H1 (cell line): Measurements from ENCODE around the gene NDUFA9. TPM values are rescaled to one million over a fixed set of nuclear protein-coding genes. Genes with fewer than 3 reads are reported as not detected.

Experiments used
- CTCF ChIA-PET: fragments of 300-600 bp; sonication (Branson Sonifier 250); formaldehyde crosslinking; loops from one replicate; lab custom pipeline; 2021; ENCODE audit not compliant: partially characterized antibody; lab: Charles Lee
- POLR2A ChIA-PET: fragments of 300-600 bp; sonication (Branson Sonifier 250); formaldehyde crosslinking; loops from one replicate; lab custom pipeline; 2021; ENCODE audit warnings: inconsistent platforms; ENCODE audit not compliant: partially characterized antibody; lab: Charles Lee
- DNase-seq, 2 experiments: peaks; one replicate each; pipeline versions ENCODE4 v3.0.0 to v3.0.0-alpha.2; 2010 to 2022; ENCODE audit warnings: low spot score in 2 of 2, low read depth in 1 of 2, mixed read lengths in 1 of 2
- FAIRE-seq: peaks from 2 replicates; lab custom pipeline; 2011; peaks lifted over from hg19 to GRCh38; lab: Jason Lieb, UNC
- H2AFZ ChIP-seq: 2 replicates; pipeline ENCODE4 v1.8.1; 2012; ENCODE audit warnings: low read length, inconsistent platforms
- H2AK5ac ChIP-seq: 2 replicates; pipeline ENCODE4 v1.6.1; 2013; ENCODE audit warnings: low read depth, low read length
- H2BK120ac ChIP-seq: replicated peaks from 2 replicates; pipeline ENCODE3; 2013; ENCODE audit warnings: low read depth, low read length, inconsistent platforms
- H2BK12ac ChIP-seq: 2 replicates; pipeline ENCODE4 v1.6.1; 2013; ENCODE audit warnings: low read depth, low read length
- H2BK15ac ChIP-seq: 2 replicates; pipeline ENCODE4 v1.6.1; 2013; ENCODE audit warnings: low read length
- H2BK20ac ChIP-seq: 2 replicates; pipeline ENCODE4 v1.6.1; 2013; ENCODE audit warnings: low read length
- H2BK5ac ChIP-seq: 2 replicates; pipeline ENCODE4 v1.6.1; 2013; ENCODE audit warnings: low read depth, low read length
- H3K14ac ChIP-seq: 2 replicates; pipeline ENCODE4 v1.6.1; 2013; ENCODE audit warnings: inconsistent platforms; ENCODE audit not compliant: insufficient read length
- H3K18ac ChIP-seq: 2 replicates; pipeline ENCODE4 v1.6.1; 2013; ENCODE audit warnings: low read length; ENCODE audit errors: extremely low read depth
- H3K23ac ChIP-seq: 2 replicates; pipeline ENCODE4 v1.6.1; 2013; ENCODE audit warnings: inconsistent platforms; ENCODE audit not compliant: insufficient read length
- H3K23me2 ChIP-seq: 2 replicates; pipeline ENCODE4 v1.6.1; 2013; ENCODE audit warnings: low read depth, low read length
- H3K27ac ChIP-seq: 2 replicates; pipeline ENCODE4 v1.6.1; 2011; ENCODE audit warnings: low read depth, low read length, inconsistent platforms
- H3K27me3 ChIP-seq, 4 experiments: replicated peaks in 1 of 4; 1 replicate in 1 of 4; 2 replicates in 3 of 4; pipeline versions ENCODE4 v1.6.1 to v1.8.1; 2011 to 2013; ENCODE audit warnings: low read length in 3 of 4, mild to moderate bottlenecking in 3 of 4, inconsistent platforms in 2 of 4, mixed read lengths in 2 of 4, moderate library complexity in 1 of 4; ENCODE audit not compliant: control insufficient read depth in 3 of 4, insufficient read depth in 3 of 4; ENCODE audit errors: extremely low read depth in 1 of 4
- H3K36me3 ChIP-seq, 4 experiments: 2 replicates each; pipeline versions ENCODE4 v1.6.1 to v1.8.1; 2011 to 2013; ENCODE audit warnings: mild to moderate bottlenecking in 4 of 4, low read length in 3 of 4, moderate library complexity in 2 of 4, control low read depth in 1 of 4, inconsistent platforms in 1 of 4; ENCODE audit not compliant: insufficient read depth in 4 of 4, control insufficient read depth in 2 of 4
- H3K4ac ChIP-seq: replicated peaks from 2 replicates; pipeline ENCODE3; 2013; ENCODE audit warnings: low read length, low read depth, mixed read lengths, inconsistent platforms; ENCODE audit not compliant: insufficient read length
- H3K4me1 ChIP-seq, 4 experiments: replicated peaks in 1 of 4; 1 replicate in 1 of 4; 2 replicates in 3 of 4; pipeline versions ENCODE4 v1.6.1 to v1.8.1; 2011 to 2013; ENCODE audit warnings: low read length in 3 of 4, inconsistent platforms in 2 of 4, mixed read lengths in 1 of 4; ENCODE audit not compliant: insufficient read depth in 4 of 4, control insufficient read depth in 3 of 4
- H3K4me2 ChIP-seq, 2 experiments: 2 replicates each; pipeline versions ENCODE4 v1.6.1 to v1.8.1; 2011 to 2013; ENCODE audit warnings: low read depth in 2 of 2, low read length in 2 of 2, control low read depth in 1 of 2, inconsistent platforms in 1 of 2, mild to moderate bottlenecking in 1 of 2; ENCODE audit not compliant: insufficient read depth in 1 of 2
- H3K4me3 ChIP-seq, 4 experiments: fragments of 200-600, 300-600 bp in 1 of 4; sonication (generic), shearing (Covaris generic), sonication (Bioruptor Twin) in 1 of 4; 2 replicates each; pipeline versions ENCODE4 v1.5.1 to v1.8.1; 2011 to 2016; ENCODE audit warnings: low read length in 4 of 4, low read depth in 3 of 4, control low read depth in 2 of 4, inconsistent platforms in 2 of 4, mild to moderate bottlenecking in 2 of 4, mixed read lengths in 1 of 4, moderate library complexity in 1 of 4; ENCODE audit not compliant: insufficient read depth in 2 of 4; ENCODE audit errors: extremely low read depth in 1 of 4
- H3K56ac ChIP-seq: replicated peaks from 2 replicates; pipeline ENCODE3; 2013; ENCODE audit warnings: low read depth, mild to moderate bottlenecking, mixed read lengths, low read length, inconsistent platforms; ENCODE audit not compliant: insufficient read length
- H3K79me1 ChIP-seq: 2 replicates; pipeline ENCODE4 v1.6.1; 2013; ENCODE audit warnings: low read depth, low read length, control low read depth
- H3K79me2 ChIP-seq, 2 experiments: 2 replicates each; pipeline versions ENCODE4 v1.6.1 to v1.8.1; 2012 to 2013; ENCODE audit warnings: low read length in 2 of 2, mild to moderate bottlenecking in 2 of 2, inconsistent platforms in 1 of 2; ENCODE audit not compliant: insufficient read depth in 2 of 2, control insufficient read depth in 1 of 2
- H3K9ac ChIP-seq, 4 experiments: replicated peaks in 1 of 4; 1 replicate in 1 of 4; 2 replicates in 3 of 4; pipeline versions ENCODE4 v1.6.1 to v1.8.1; 2011 to 2013; ENCODE audit warnings: low read depth in 3 of 4, low read length in 3 of 4, control low read depth in 2 of 4, mild to moderate bottlenecking in 2 of 4, moderate library complexity in 2 of 4, inconsistent platforms in 1 of 4; ENCODE audit errors: extremely low read depth in 1 of 4
- H3K9me3 ChIP-seq, 2 experiments: 2 replicates each; pipeline versions ENCODE4 v1.6.1 to v1.8.1; 2012 to 2013; ENCODE audit warnings: mild to moderate bottlenecking in 2 of 2, moderate library complexity in 2 of 2, control low read depth in 1 of 2, inconsistent platforms in 1 of 2, low read depth in 1 of 2, low read length in 1 of 2, mixed read lengths in 1 of 2; ENCODE audit not compliant: insufficient read depth in 2 of 2
- H4K20me1 ChIP-seq, 2 experiments: replicated peaks in 1 of 2; 2 replicates each; pipeline versions ENCODE3 to v1.8.1; 2011 to 2013; ENCODE audit warnings: inconsistent platforms in 2 of 2, low read length in 2 of 2, mild to moderate bottlenecking in 1 of 2; ENCODE audit not compliant: insufficient read depth in 2 of 2, control insufficient read depth in 1 of 2
- H4K5ac ChIP-seq: 2 replicates; pipeline ENCODE4 v1.6.1; 2013; ENCODE audit warnings: low read length, low read depth, mixed read lengths, inconsistent platforms; ENCODE audit not compliant: insufficient read length
- H4K8ac ChIP-seq: 2 replicates; pipeline ENCODE4 v1.8.0; 2013; ENCODE audit warnings: mild to moderate bottlenecking, moderate library complexity, low read length, inconsistent platforms; ENCODE audit not compliant: insufficient read depth; ENCODE audit errors: extremely low read depth
- H4K91ac ChIP-seq: replicated peaks from 2 replicates; pipeline ENCODE3; 2013; ENCODE audit warnings: low read length, mixed read lengths, inconsistent platforms; ENCODE audit not compliant: insufficient read length
- BRCA1 ChIP-seq: IDR thresholded peaks from 2 replicates; pipeline ENCODE4 v1.6.1; 2012; ENCODE audit warnings: low read depth, low read length, improper control_type of control experiment
- CBX8 ChIP-seq: fragments of 300-800, 300-1000 bp; sonication (generic); IDR thresholded peaks from 2 replicates; pipeline ENCODE4 v1.7.1; 2016; ENCODE audit warnings: low read depth, low read length, borderline replicate concordance
- FOSL1 ChIP-seq: IDR thresholded peaks from 2 replicates; pipeline ENCODE4 v1.6.1; 2011; ENCODE audit warnings: mild to moderate bottlenecking, low read depth, low read length, moderate library complexity; ENCODE audit not compliant: insufficient read depth
- GTF2F1 ChIP-seq: IDR thresholded peaks from 2 replicates; pipeline ENCODE4 v1.6.1; 2012; ENCODE audit warnings: low read depth, low read length, improper control_type of control experiment, borderline replicate concordance
- HDAC2 ChIP-seq, 2 experiments: fragments of 300-600 bp in 1 of 2; sonication (generic) in 1 of 2; IDR thresholded peaks; 2 replicates each; pipeline ENCODE4 v1.6.1; 2011 to 2012; ENCODE audit warnings: low read depth in 2 of 2, low read length in 2 of 2, mild to moderate bottlenecking in 2 of 2, moderate library complexity in 2 of 2, borderline replicate concordance in 1 of 2, inconsistent platforms in 1 of 2
- JUND ChIP-seq: IDR thresholded peaks from 2 replicates; pipeline ENCODE4 v1.6.1; 2011; ENCODE audit warnings: mild to moderate bottlenecking, improper control_type of control experiment, low read length
- MAX ChIP-seq: IDR thresholded peaks from 2 replicates; pipeline ENCODE4 v1.6.1; 2012; ENCODE audit warnings: inconsistent platforms
- NRF1 ChIP-seq: IDR thresholded peaks from 2 replicates; pipeline ENCODE4 v1.6.1; 2011; ENCODE audit warnings: mild to moderate bottlenecking, low read depth, low read length, improper control_type of control experiment
- RFX5 ChIP-seq: IDR thresholded peaks from 2 replicates; pipeline ENCODE4 v1.6.1; 2011; ENCODE audit warnings: low read depth, low read length, improper control_type of control experiment, borderline replicate concordance
- SIN3A ChIP-seq, 2 experiments: IDR thresholded peaks in 1 of 2; conservative IDR thresholded peaks in 1 of 2; 2 replicates each; pipeline ENCODE4 v1.6.1; 2011 to 2012; ENCODE audit warnings: low read length in 2 of 2, improper control_type of control experiment in 1 of 2, low read depth in 1 of 2, mild to moderate bottlenecking in 1 of 2
- SP1 ChIP-seq: IDR thresholded peaks from 2 replicates; pipeline ENCODE4 v1.6.1; 2011; ENCODE audit warnings: low read depth, low read length
- TAF7 ChIP-seq: optimal IDR thresholded peaks from 2 replicates; pipeline ENCODE3; 2011; ENCODE audit warnings: low read depth, mild to moderate bottlenecking, inconsistent platforms, low read length, moderate library complexity, borderline replicate concordance
- WGBS, 2 experiments: shearing (Covaris generic) in 1 of 2; methylation state at CpG; one replicate each; pipeline versions ENCODE4 v1.1.6 to v1.1.7; 2013 to 2015; ENCODE audit warnings: low lambda C conversion rate in 2 of 2, mixed read lengths in 2 of 2, inconsistent platforms in 1 of 2, low coverage in 1 of 2, missing lambda C conversion rate in 1 of 2; ENCODE audit not compliant: insufficient replicate concordance in 2 of 2, insufficient coverage in 1 of 2, insufficient read length in 1 of 2; ENCODE audit errors: extremely low coverage in 1 of 2, missing lambda C conversion rate in 1 of 2; 5-methylcytosine and 5-hydroxymethylcytosine counted together
- polyA plus RNA-seq, 7 experiments: library from polyadenylated mRNA; depleted of rRNA in 3 of 7; stranded (reverse) in 5 of 7; unstranded in 2 of 7; fragments of >200 nt in 5 of 7; fragments of 200-250 nt in 2 of 7; gene quantifications; 1 replicate in 5 of 7; 2 replicates in 1 of 7; 4 replicates in 1 of 7; pipeline versions ENCODE4 v1.2.1 to v1.2.3, GENCODE V29; 2011 to 2013; ENCODE audit warnings: missing spikeins in 2 of 7, mixed read lengths in 2 of 7
- total RNA-seq: library from RNA; stranded (reverse); fragmentation: NEBNext Ultra II Directional; extraction: Animal tissue kit (Norgen Biotek cat#: 25700); gene quantifications from 2 replicates; pipeline ENCODE4 v1.2.1, GENCODE V29; 2021

NDUFA9 gene
- total and polyA plus RNA-seq, 2 of the 8 experiments (the other 6 are each of a cell fraction or from before 2014, with no cell fraction given) = 50.2 to 67.0 TPM

- H3K79me2 ChIP-seq = 0 out of 4 replicates have a peak, but pooled peaks cover 0 to 2% of the 10 kb centered on the region in 2 experiments
- H2BK120ac ChIP-seq = no peak overlapping the region
- no peak overlapping the region for H2BK20ac ChIP-seq
- no peaks in the 10 kb centered on the region for H3K27me3 ChIP-seq
- no peak overlapping the region for H3K56ac ChIP-seq
- no peak overlapping the region for H3K14ac ChIP-seq
- no peak overlapping the region for H2BK12ac ChIP-seq
- no peak overlapping the region for H3K9ac ChIP-seq
- no peak overlapping the region for H3K27ac ChIP-seq
- H3K4me2 ChIP-seq = no peak overlapping the region
- H3K4me1 ChIP-seq = no peaks in the 10 kb centered on the region
- H2BK15ac ChIP-seq = no peak overlapping the region
- H3K79me1 ChIP-seq = no peaks in the 10 kb centered on the region
- no peak overlapping the region for H3K4ac ChIP-seq
- no peak overlapping the region for H2BK5ac ChIP-seq
- H4K8ac ChIP-seq = no peak overlapping the region
- ChIA-PET CTCF (interaction anchor here (0.7 to 2.0 kb wide), 5 partner anchors 9 to 148 kb away, joined by 3 to 6 read pairs (median 3); no protein-coding TSS in a partner anchor), POLR2A (interaction anchor here (1.3 kb wide), 1 partner anchor 42 kb away, joined by 4 read pairs; no protein-coding TSS in a partner anchor)
- no peak overlapping the region for H3K23ac ChIP-seq
- no peak for FAIRE-seq
- no peak overlapping the region for H3K4me3 ChIP-seq
- 56% methylated on average over 4 of the region's 4 CpGs; no CpG with 5 or more reads in 1 of the 2 experiments for WGBS, 2 experiments
- no peak overlapping the region for H2AK5ac ChIP-seq
- no peak for DNase-seq
- H3K18ac ChIP-seq = no peak overlapping the region
- H3K9me3 ChIP-seq = no peaks in the 10 kb centered on the region
- no peak overlapping the region for H2AFZ ChIP-seq
- peaks cover 0 to 11% (median 1%) of the 10 kb centered on the region in 4 experiments; a peak in 2 of 8 replicates for H3K36me3 ChIP-seq
- H3K23me2 ChIP-seq = no peaks in the 10 kb centered on the region
- no peaks in the 10 kb centered on the region for H4K20me1 ChIP-seq
- H4K5ac ChIP-seq = no peak overlapping the region
- no peak overlapping the region for H4K91ac ChIP-seq
- TF ChIP-seq SP1 (no peak), CBX8 (no peak), RFX5 (no peak), TAF7 (no peak), BRCA1 (no peak), GTF2F1 (no peak), NRF1 (no peak), SIN3A (conservative IDR thresholded peaks at IDR 0.05 in 1 of 2, IDR thresholded peaks at IDR 0.05 in 1 of 2; ENCODE audit: low read depth in 1 of 2, low read length in 2 of 2) (no peak), MAX (no peak), FOSL1 (no peak), JUND (no peak), HDAC2 (IDR thresholded peaks at IDR 0.05; ENCODE audit: borderline replicate concordance in 1 of 2, low read depth in 2 of 2, low read length in 2 of 2) (no peak)
Measured at GRCh38 chr12:4610481-4610880, 38.4 kb upstream of the NDUFA9 start.
